ENCODE results near the gene GASK1A.

DNA sequence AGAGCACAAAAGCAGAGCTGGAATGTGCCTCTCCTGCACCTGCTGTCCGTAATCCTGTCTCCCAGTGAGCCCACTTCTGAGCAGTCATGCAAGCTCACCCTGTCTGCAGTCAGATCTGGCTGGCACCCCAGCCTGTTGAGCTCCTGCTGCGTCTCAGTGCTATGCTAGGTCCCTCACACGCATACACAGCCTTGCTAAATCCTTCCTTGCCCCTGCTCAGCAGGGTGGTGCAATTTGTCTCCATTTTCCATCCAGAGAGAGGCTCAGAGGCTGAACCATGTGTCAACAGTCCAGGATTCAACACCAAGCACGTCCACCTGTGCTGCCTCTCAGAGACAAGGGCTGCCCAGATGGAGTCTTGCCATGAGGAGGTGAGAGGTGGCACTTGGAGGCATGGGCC lies 115.7 kb downstream of the GASK1A start:
- TF ChIP-seq, protein P1, sequence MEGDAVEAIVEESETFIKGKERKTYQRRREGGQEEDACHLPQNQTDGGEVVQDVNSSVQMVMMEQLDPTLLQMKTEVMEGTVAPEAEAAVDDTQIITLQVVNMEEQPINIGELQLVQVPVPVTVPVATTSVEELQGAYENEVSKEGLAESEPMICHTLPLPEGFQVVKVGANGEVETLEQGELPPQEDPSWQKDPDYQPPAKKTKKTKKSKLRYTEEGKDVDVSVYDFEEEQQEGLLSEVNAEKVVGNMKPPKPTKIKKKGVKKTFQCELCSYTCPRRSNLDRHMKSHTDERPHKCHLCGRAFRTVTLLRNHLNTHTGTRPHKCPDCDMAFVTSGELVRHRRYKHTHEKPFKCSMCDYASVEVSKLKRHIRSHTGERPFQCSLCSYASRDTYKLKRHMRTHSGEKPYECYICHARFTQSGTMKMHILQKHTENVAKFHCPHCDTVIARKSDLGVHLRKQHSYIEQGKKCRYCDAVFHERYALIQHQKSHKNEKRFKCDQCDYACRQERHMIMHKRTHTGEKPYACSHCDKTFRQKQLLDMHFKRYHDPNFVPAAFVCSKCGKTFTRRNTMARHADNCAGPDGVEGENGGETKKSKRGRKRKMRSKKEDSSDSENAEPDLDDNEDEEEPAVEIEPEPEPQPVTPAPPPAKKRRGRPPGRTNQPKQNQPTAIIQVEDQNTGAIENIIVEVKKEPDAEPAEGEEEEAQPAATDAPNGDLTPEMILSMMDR (conservative IDR thresholded peaks at IDR 0.05) = no peak
- no peak for TF ChIP-seq ZFX (IDR thresholded peaks at IDR 0.05)
